ENCODE measurements around the gene ERICH6.

DNA sequence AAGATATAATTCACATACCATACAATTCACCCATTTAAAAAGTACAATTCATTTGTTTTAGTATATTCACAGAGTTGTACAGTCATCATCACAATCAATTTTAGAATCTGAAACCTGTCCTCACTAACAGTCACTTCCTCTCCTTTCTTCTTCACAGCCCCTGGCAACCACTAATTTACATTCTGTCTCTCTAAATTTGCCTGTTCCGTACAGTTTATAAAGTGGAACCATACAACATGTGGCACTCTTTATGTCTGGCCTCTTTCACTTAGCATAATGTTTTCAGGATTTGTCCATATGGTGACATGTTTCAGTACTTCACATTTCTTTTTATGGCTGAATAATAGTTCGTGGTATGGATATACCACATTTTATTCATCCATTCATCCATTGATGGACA is 22.7 kb downstream of the ERICH6 start:
- TF ChIP-seq, protein P1, sequence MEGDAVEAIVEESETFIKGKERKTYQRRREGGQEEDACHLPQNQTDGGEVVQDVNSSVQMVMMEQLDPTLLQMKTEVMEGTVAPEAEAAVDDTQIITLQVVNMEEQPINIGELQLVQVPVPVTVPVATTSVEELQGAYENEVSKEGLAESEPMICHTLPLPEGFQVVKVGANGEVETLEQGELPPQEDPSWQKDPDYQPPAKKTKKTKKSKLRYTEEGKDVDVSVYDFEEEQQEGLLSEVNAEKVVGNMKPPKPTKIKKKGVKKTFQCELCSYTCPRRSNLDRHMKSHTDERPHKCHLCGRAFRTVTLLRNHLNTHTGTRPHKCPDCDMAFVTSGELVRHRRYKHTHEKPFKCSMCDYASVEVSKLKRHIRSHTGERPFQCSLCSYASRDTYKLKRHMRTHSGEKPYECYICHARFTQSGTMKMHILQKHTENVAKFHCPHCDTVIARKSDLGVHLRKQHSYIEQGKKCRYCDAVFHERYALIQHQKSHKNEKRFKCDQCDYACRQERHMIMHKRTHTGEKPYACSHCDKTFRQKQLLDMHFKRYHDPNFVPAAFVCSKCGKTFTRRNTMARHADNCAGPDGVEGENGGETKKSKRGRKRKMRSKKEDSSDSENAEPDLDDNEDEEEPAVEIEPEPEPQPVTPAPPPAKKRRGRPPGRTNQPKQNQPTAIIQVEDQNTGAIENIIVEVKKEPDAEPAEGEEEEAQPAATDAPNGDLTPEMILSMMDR (IDR thresholded peaks at IDR 0.05) = no peak
- TF ChIP-seq POLR2A (IDR thresholded peaks at IDR 0.05) = no peak

Measured in body of pancreas (tissue), 4 donors.